ENCODE measurements around the gene RAD51B.

- no peak for TF ChIP-seq POLR2A (IDR thresholded peaks at IDR 0.05)
- TF ChIP-seq CTCF (IDR thresholded peaks at IDR 0.05): no peak
- TF ChIP-seq POLR2AphosphoS5 (IDR thresholded peaks at IDR 0.05): no peak
These were observed 566.9 kb downstream of the RAD51B start for GRCh38 chr14:68386446-68386845.
